ENCODE results near the gene CDK7. TPM values are rescaled to one million over a fixed set of nuclear protein-coding genes. Genes with fewer than 3 reads are reported as not detected.
A peak's percentile ranks its signal among the peaks of the same experiment; 100 is the strongest.

The CDK7 gene
- total RNA-seq, 4 donors from 2014 or later = 16.7 to 54.5 (median 24.1) TPM

GRCh38 chr5:69300537-69301203 lies 66.0 kb downstream of the CDK7 start:
- H3K27me3 ChIP-seq = no peaks in the 10 kb centered on the region
- intact Hi-C loops (cut with DNase I) = no loop called here
- WGBS, 2 donors = 62 to 78% methylated on average over 5 of the region's 5 CpGs
- DNase-seq = peak; percentile 14 to 18
- no peak for TF ChIP-seq POLR2A (IDR thresholded peaks at IDR 0.05)
- no peak for TF ChIP-seq CTCF (IDR thresholded peaks at IDR 0.05)
- H3K4me3 ChIP-seq (replicated peaks in 1 of 3) = no peak overlapping the region
- H3K9me3 ChIP-seq = no peaks in the 10 kb centered on the region
- no peaks in the 10 kb centered on the region for H3K36me3 ChIP-seq
- no peak overlapping the region for H3K27ac ChIP-seq
- H3K4me1 ChIP-seq = no peaks in the 10 kb centered on the region

- H3K4me3 ChIP-seq (replicated peaks in 1 of 3) = no peak overlapping the region
- no peak for TF ChIP-seq POLR2A (IDR thresholded peaks at IDR 0.05)
- no peak for TF ChIP-seq CTCF (IDR thresholded peaks at IDR 0.05)
- H3K27ac ChIP-seq = no peak overlapping the region
- intact Hi-C loops (cut with DNase I) = no loop called here
- DNase-seq = no peak
- 91 to 98% methylated on average over 8 of the region's 8 CpGs for WGBS, 2 donors
- H3K36me3 ChIP-seq = no peaks in the 10 kb centered on the region
- no peaks in the 10 kb centered on the region for H3K27me3 ChIP-seq
- no peaks in the 10 kb centered on the region for H3K4me1 ChIP-seq
- H3K9me3 ChIP-seq = no peaks in the 10 kb centered on the region
These were observed 70.8 kb downstream of the CDK7 start for GRCh38 chr5:69305512-69305911.

GRCh38 chr5:69308046-69308553 lies 73.4 kb downstream of the CDK7 start:
- H3K36me3 ChIP-seq = no peaks in the 10 kb centered on the region
- intact Hi-C loops (cut with DNase I) = no loop called here
- 46 to 97% methylated on average over 3 of the region's 3 CpGs for WGBS, 2 donors

GRCh38 chr5:69309380-69309779 lies 74.7 kb downstream of the CDK7 start:
- H3K9me3 ChIP-seq = no peaks in the 10 kb centered on the region
- H3K4me3 ChIP-seq (replicated peaks in 1 of 3) = no peak overlapping the region
- DNase-seq = no peak
- 98% methylated on average over 4 to 5 of the region's 5 CpGs for WGBS, 2 donors
- H3K4me1 ChIP-seq = no peaks in the 10 kb centered on the region
- H3K36me3 ChIP-seq = peaks cover 0 to 4% of the 10 kb centered on the region in 2 donors
- H3K27ac ChIP-seq = no peak overlapping the region
- intact Hi-C loops (cut with DNase I) = no loop called here
- H3K27me3 ChIP-seq = no peaks in the 10 kb centered on the region
- TF ChIP-seq CTCF (IDR thresholded peaks at IDR 0.05) = no peak
- TF ChIP-seq POLR2A (IDR thresholded peaks at IDR 0.05) = no peak

More at GRCh38 chr5:69308046-69308553, 73.4 kb downstream of the CDK7 start:
- TF ChIP-seq POLR2A (IDR thresholded peaks at IDR 0.05) = no peak
- no peak for TF ChIP-seq CTCF (IDR thresholded peaks at IDR 0.05)
- no peak overlapping the region for H3K4me3 ChIP-seq (replicated peaks in 1 of 3)
- no peaks in the 10 kb centered on the region for H3K9me3 ChIP-seq
- H3K4me1 ChIP-seq = no peaks in the 10 kb centered on the region
- no peaks in the 10 kb centered on the region for H3K27me3 ChIP-seq
- no peak overlapping the region for H3K27ac ChIP-seq
- DNase-seq = no peak

GRCh38 chr5:69312459-69313160 lies 77.9 kb downstream of the CDK7 start:
- Histone ChIP-seq H3K27me3 (no peaks in the 10 kb centered on the region), H3K36me3 (peaks cover 0 to 4% of the 10 kb centered on the region in 2 donors), H3K4me1 (no peaks in the 10 kb centered on the region), H3K27ac (no peak overlapping the region), H3K9me3 (no peaks in the 10 kb centered on the region), H3K4me3 (replicated peaks in 1 of 3) (no peak overlapping the region)
- 67 to 77% methylated on average over 5 of the region's 5 CpGs for WGBS, 2 donors
- no peak for DNase-seq
- TF ChIP-seq CTCF (IDR thresholded peaks at IDR 0.05) (no peak), POLR2A (IDR thresholded peaks at IDR 0.05) (no peak)
- intact Hi-C loops (cut with DNase I) = no loop called here

All from thyroid gland (tissue), 4 donors.